ENCODE measurements around the gene HDLBP.

HDLBP gene

DNA sequence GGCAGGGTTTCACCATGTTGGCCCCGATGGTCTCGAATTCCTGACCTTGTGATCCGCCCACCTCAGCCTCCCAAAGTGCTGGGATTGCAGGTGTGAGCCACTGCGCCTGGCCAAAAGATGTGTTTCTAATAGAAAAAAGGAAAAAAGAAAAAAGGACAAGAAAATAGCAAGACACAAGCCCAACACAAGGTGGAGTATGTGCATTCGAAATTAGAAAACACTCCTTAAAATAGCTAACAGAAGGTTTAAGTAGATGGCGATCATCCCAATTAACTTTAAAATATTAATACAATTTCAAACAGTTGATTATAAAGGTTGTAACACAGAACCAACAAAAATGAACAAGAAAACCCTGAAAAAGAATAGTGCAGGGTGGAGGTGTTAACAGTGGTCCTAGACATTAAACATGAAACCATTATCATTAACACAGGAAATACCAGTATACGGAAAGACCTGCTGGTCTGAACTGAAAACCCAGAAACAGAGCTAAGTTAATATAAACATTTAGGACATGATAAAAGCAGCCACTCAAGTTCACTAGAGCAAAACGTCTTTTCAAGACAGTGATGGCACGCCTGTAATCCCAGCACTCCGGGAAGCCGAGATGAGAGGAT is 57.9 kb downstream of the HDLBP start:
- TF ChIP-seq, protein P1, sequence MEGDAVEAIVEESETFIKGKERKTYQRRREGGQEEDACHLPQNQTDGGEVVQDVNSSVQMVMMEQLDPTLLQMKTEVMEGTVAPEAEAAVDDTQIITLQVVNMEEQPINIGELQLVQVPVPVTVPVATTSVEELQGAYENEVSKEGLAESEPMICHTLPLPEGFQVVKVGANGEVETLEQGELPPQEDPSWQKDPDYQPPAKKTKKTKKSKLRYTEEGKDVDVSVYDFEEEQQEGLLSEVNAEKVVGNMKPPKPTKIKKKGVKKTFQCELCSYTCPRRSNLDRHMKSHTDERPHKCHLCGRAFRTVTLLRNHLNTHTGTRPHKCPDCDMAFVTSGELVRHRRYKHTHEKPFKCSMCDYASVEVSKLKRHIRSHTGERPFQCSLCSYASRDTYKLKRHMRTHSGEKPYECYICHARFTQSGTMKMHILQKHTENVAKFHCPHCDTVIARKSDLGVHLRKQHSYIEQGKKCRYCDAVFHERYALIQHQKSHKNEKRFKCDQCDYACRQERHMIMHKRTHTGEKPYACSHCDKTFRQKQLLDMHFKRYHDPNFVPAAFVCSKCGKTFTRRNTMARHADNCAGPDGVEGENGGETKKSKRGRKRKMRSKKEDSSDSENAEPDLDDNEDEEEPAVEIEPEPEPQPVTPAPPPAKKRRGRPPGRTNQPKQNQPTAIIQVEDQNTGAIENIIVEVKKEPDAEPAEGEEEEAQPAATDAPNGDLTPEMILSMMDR (IDR thresholded peaks at IDR 0.05), result no peak

DNA sequence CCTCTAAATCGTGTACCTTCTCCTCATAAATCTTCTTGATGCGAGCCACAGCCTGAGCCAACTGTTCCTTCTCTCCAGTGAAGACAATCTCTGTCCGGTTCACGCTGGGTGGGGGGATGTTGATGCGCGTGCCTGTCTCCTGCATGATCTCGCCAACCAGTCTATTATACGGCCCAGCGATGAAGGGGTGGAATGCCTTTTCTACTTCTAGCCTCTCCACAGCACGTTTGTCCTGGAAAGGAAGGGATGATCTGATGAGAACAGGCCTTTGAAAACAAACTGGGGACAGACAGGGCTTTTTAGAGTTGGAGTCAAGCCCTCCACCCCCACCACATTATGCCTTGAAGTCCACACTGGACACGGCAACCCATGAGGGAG is 59.3 kb downstream of the HDLBP start:
- TF ChIP-seq, protein P1 (IDR thresholded peaks at IDR 0.05), result no peak

DNA sequence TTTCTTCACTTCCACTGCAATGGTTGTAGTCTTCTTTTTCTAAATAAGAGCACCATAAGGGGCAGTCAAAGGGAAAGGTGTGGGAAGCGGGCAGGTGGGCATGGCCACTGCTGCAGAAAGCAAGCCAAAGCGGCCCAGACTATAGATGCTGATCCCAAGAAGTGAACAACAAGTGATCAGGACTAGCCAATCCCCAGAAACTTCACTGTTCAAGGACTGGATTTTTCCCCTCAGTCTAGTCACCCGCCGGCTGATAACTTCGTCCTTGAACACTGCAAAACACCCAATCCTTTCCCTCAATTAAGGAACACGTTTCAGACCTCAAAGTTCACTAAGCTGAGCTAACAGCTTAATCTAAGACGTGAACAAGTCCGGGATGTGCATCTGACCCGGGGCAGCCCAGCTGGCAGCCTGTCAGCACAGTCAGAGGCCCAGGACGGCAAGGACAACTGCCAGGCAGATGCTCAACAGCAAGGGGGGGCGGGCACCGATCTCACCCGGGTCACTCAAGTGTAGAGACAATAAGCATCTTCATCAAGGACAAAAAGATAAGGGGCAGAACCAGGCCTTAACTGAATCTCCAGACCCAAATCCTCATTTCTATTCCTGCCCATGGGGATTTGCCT is 59.8 kb downstream of the HDLBP start:
- TF ChIP-seq, protein P1 (IDR thresholded peaks at IDR 0.05), result no peak

DNA sequence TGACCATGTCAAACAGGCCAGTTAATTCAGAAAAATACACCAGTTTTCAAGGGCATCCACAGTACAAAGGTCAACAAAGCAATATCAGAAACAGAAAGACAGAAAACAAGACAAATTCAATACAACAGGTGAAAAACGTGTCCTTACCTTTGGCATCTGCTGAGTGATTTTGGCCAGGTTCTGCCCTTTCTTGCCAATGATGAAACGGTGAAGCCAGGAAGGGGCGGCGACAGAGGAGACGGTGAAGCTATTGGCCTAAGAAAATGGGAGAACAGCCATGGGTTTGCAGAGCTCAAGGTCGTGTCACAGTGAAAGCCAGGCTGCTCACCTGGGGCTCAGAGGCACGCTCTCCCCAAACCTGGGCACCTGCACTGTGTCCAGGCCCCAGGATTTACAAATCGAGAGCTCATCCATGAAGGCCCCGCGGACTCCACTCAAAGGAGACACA is 60.5 kb downstream of the HDLBP start:
- TF ChIP-seq, protein P1 (IDR thresholded peaks at IDR 0.05), result no peak

DNA sequence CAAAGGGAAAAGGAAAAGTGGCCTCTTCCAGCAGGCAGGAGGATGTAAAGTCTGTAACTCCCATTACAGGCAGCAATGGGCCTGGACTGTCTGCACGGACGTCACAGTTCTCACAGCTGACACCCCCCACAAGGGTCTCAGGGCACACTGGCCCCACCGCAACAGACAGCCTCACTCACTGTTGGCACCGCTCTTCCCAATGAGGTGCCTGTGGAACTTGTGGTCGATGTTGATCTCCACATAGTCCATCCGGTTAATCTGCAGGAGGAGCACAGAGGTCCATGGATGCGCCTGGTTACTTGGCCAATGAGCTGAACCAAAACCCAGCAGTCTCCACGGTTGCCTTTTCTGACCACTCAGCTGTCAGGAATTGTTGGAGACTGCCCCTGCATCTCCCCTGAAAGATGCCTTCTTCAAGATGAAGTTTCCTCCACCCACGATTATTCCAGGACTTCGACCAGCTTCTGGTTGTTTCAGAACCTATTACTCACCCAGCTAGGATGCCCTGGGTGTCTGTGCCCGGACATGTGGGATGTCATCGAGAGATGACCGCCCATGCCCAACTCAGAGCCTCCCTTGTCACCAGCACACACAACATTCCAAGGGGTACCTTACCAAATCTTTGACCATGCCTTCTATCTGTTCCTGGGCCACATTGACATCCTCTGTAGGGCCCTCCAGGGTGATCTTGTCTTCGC is 62.5 kb downstream of the HDLBP start:
- TF ChIP-seq, protein P1 (IDR thresholded peaks at IDR 0.05), result no peak

DNA sequence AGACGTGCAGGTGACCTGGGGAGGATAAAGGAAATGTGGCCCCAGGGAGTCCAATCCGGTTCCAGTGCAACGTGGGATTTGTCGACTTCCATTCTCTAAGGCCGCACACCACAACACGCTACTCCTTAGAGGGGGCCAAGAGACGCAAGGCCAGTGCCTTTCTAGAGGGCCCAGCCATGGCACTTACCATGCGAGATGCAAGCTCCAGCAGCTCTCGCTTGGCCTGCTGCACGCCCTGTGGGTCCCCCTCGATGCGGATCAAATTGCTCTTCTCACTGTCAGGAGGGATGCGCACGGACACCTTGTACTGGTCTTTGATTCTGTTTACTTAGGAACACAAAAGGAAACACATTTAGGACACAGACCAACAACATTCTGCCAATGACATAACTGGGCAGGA is 65.8 kb downstream of the HDLBP start:
- TF ChIP-seq, protein P1 (IDR thresholded peaks at IDR 0.05), result no peak

DNA sequence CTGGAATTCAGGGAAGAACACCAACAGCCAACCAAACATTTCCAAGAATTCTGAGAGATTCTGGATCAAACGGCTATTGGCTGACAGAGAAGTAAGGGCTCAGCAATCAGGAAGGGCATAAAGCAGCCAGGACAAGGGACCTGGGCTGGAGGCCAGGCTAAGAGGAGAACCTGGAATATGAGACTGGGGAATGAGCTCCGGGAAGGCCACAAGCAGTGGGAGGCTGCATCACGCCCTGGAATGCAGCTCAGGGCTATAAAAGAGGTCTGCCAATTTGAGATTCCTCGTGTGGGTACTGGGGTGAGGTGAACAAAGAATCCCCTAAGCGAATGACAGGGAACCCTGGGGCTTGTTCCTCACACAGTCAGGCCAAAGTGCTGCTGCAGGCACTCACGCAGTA is 66.6 kb downstream of the HDLBP start:
- TF ChIP-seq, protein P1 (IDR thresholded peaks at IDR 0.05), result no peak

All from LNCAP (cell line).